Ishikawa (cell line): Measurements from ENCODE around the gene STX18.

Source experiments
- ZBTB7A ChIP-seq: IDR thresholded peaks from 2 replicates; pipeline ENCODE4 v1.6.1; 2012; ENCODE audit warnings: low read depth
- TF ChIP-seq, protein P1 (sequence below): IDR thresholded peaks from 2 replicates; pipeline ENCODE4 v1.6.1; 2012; ENCODE audit warnings: low read depth, mild to moderate bottlenecking

DNA sequence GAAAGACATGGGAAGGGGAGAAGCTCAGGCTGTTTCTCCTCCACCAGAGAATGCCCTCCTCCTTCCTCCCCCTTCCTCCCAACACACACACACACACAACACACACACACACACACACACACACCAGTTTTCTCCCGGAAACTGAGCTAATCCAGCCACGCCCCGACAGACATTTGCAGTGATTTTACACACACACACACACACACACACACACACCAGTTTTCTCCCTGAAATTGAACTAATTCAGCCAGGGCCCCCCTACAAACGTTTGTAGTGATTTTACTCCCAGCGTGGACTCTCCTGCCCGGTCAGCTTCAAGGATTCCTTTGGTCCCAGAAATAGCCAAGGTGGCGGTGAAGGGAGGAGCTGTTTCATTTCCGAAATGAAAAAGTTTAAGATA lies 32.9 kb upstream of the STX18 start:
- TF ChIP-seq, protein P1, sequence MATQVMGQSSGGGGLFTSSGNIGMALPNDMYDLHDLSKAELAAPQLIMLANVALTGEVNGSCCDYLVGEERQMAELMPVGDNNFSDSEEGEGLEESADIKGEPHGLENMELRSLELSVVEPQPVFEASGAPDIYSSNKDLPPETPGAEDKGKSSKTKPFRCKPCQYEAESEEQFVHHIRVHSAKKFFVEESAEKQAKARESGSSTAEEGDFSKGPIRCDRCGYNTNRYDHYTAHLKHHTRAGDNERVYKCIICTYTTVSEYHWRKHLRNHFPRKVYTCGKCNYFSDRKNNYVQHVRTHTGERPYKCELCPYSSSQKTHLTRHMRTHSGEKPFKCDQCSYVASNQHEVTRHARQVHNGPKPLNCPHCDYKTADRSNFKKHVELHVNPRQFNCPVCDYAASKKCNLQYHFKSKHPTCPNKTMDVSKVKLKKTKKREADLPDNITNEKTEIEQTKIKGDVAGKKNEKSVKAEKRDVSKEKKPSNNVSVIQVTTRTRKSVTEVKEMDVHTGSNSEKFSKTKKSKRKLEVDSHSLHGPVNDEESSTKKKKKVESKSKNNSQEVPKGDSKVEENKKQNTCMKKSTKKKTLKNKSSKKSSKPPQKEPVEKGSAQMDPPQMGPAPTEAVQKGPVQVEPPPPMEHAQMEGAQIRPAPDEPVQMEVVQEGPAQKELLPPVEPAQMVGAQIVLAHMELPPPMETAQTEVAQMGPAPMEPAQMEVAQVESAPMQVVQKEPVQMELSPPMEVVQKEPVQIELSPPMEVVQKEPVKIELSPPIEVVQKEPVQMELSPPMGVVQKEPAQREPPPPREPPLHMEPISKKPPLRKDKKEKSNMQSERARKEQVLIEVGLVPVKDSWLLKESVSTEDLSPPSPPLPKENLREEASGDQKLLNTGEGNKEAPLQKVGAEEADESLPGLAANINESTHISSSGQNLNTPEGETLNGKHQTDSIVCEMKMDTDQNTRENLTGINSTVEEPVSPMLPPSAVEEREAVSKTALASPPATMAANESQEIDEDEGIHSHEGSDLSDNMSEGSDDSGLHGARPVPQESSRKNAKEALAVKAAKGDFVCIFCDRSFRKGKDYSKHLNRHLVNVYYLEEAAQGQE = no peak
- no peak for TF ChIP-seq ZBTB7A
